Cerebellar nuclear complex (tissue), 1 donor: ENCODE results near the gene PTPRD.
"Not testable (repeated sequence)": the region's sequence is repeated elsewhere in the genome, so short reads cannot be mapped to it uniquely, and the experiment has no call there.

Source experiments
- DNase-seq, 2 experiments: peaks; one replicate each; lab custom pipeline; 2025; lab: John Stamatoyannopoulos, UW

The PTPRD gene

GRCh38 chr9:9498128-9498527, 1114.7 kb downstream of the PTPRD start:
- DNase-seq: no peak

GRCh38 chr9:9494336-9494735, 1118.5 kb downstream of the PTPRD start:
- DNase-seq: no peak

DNA sequence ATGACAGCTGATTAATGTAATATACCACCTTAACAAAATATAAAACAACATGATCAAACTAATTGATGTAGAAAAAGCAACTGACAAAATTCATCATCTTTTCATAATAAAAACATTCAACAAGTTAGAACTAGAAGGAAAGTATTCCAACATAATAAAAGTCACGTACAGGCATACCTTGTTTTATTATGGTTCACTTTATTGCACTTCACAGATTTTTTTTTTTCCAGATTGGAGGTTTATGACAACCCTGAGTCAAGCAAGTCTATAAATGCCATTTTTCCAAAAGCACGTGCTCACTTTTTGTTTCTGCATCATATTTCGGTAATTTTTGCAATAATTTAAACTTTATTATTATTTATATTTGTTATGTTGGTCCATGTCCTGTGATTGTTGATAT, 1120.3 kb downstream of the PTPRD start:
- DNase-seq: no peak

- DNase-seq: no peak
Measured at GRCh38 chr9:9489183-9489582, 1123.6 kb downstream of the PTPRD start.

DNA sequence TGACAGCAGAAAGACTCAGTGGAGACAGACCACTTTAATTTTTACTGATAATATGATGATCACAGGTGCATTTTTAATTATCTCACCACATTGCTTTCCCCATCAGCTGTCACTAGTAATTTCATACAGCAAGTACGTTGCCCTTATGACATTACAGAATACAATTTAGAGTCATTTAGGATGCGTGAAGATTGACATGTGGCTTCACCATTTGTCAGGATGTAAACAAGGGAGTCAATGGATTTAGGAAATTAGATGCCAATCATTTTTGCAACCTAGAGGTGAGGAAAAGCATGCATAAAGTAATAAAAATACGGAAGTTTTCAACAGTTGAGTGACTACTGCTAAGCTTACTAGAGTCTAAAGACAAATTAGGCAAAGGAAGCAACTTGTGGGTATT, 1129.6 kb downstream of the PTPRD start:
- no peak for DNase-seq

DNA sequence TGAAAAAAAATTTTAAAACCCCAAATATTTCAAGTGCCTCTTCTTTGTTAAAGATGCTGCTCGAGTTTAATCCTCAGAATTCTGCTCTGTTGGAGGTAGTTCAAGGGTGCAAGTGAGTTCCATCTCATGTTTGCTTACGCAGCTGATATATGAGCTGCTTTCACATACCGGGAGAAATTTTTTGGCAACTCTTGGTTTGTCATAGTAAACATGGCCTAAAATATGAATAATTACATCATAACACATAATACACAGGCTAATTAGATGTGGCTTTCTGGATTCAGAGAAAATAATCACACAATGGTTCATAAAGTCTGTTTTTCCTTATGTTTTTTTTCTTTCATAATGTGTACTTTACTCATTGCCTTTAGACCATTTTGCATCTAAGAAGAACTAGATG, 1134.1 kb downstream of the PTPRD start:
- no peak for DNase-seq

DNA sequence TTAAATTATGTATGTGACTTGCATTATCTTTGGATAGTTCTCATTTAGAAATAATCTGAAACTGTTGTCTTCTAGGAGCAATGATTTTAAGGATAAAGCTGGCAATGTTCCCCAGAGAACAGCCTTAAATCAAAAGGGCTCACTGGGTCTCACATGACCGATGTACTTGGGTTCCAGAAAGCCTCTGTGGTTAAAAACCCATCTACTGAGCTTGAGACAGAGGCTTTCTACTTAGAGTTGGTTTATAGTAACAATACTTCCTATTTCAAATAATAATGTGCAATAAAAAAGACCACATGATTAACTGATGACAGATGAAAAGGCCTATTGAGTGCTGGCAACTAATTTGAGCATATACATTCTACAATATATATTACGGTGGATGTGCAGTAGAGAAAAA, 1143.5 kb downstream of the PTPRD start:
- DNase-seq: no peak

DNA sequence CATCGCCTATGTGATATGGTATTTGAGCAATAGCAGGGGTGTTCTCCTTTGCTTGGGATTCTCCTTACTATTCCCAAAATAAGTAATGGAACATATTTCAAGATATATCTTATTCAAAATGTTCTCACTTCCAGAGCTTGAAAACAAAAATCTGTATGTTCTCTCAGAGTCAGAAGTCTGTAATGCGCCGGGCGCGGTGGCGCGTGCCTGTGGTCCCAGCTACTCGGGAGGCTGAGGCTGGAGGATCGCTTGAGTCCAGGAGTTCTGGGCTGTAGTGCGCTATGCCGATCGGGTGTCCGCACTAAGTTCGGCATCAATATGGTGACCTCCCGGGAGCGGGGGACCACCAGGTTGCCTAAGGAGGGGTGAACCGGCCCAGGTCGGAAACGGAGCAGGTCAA, 1170.9 kb downstream of the PTPRD start:
- DNase-seq: not testable (repeated sequence)

GRCh38 chr9:9437641-9438040, 1175.2 kb downstream of the PTPRD start:
- DNase-seq: no peak

DNA sequence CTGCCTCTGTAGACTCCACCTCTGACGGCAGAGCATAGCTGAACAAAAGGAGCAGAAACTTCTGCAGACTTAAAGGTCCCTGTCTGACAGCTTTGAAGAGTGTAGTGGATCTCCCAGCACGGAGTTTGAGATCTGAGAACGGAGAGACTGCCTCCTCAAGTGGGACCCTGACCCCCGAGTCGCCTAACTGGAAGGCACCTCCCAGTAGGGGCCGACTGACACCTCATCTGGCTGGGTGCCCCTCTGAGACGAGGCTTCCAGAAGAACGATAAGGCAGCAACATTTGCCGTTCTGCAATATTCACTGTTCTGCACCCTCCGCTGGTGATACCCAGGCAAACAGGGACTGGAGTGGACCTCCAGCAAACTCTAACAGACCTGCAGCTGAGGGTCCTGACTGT, 1186.3 kb downstream of the PTPRD start:
- not testable (repeated sequence) for DNase-seq

- DNase-seq: no peak
Measured at GRCh38 chr9:9412241-9412640, 1200.6 kb downstream of the PTPRD start.

DNA sequence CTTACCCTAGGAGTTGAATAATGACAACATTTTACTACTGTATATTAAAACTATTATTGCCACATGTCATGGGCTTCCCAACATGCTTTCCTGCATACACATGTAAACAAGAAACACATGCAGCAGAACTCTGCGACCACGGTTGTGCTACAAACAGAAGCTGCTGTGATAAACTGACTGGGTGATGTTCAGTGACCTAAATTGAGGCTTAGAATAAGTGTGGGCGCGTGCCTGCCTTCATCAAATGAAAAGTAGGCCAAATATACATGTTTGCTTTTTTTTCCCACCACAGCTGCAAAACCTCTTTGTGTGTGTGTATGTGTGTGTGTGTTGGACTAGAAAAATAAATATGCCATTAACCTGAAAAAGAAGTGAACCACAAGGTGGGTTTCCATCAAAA, 1202.1 kb downstream of the PTPRD start:
- DNase-seq: no peak

DNA sequence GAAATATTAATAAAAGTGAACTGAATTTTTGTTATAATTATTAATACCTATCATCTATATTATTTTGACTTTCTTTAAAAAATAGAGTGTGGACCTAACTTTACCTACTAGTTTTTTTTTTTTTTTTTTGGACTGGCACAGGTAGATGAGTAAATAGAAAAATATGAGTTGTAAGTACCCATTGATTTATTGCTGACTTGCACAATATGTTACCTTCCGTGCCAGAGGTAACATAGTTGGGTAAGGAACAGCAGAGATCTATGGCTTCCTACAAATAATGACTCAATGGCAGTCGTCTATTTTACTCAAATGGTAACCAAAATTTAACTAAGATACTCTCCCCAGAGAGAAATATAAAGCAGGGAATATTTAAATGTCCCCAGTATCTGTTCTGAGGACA, 1212.8 kb downstream of the PTPRD start:
- no peak for DNase-seq

DNA sequence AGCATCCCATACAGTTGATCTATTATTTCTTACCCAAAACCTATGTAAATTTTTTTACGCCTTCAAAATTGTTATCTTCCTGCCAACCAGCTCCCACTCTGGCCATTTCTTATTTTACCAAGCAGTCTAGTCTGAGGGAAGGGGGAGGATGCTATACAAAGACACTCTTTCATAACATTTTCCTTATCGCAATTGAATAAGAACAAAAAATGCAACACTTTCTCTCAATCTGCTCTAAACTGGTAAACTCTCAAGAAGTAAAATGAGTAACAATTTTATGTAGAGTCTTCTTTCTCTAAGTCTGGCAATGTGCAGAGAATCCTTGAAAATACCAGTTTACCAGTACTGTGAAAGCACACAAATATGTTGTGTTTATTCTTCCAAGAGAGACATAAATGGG, 1216.3 kb downstream of the PTPRD start:
- no peak for DNase-seq

- no peak for DNase-seq
Measured at GRCh38 chr9:9395539-9395938, 1217.3 kb downstream of the PTPRD start.

- no peak for DNase-seq
Measured at GRCh38 chr9:9392755-9393154, 1220.0 kb downstream of the PTPRD start.

DNA sequence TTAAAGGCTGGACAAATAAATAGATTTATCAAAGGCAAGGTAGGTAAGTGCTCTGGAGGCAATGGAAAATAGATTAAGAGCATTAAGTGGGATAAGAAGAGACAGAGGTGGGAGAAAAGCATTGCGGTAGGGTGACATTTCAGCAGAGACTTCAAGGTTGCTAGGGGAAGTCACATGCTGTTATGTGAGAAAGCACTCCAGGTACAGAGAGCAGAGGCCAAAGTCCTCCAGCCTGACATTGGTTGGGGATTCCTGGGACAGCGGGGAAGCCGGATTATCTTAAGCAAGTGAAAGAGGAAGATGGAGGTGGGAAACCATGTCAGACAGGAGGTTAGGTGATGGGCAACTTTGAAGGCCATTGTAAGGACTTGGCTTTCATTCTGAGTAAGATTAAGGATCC, 1222.9 kb downstream of the PTPRD start:
- no peak for DNase-seq

DNA sequence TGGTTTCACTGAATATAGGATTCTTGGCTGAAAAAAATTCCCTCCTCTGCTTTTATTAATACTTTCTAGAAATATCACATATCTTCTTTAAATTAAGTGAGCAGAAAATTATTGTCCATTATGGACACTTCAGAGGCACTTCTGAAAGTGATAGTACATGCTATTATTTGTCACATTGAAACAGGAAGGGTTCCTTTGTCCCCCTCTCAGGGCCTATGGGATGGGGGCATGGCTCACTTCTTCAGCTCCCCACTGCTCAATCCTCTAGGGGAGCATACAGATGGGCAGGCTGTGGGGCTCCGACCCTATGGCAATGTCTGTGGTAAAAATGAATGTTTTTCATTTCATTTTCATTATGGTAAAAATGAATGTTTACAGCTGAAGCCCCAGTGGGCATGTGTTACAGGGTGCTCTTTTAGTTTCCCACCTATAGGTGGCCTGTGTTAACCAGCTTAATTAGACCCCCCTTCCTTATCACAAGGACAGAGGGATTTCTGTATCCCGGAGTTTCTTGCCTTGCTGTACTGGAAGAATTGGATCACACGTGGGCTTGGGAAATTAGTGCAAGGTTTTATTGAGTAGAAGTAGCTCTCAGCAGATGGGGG, 1225.2 kb downstream of the PTPRD start:
- DNase-seq: no peak

GRCh38 chr9:9362332-9362731, 1250.5 kb downstream of the PTPRD start:
- no peak for DNase-seq

- DNase-seq: no peak
Measured at GRCh38 chr9:9352877-9353481, 1259.8 kb downstream of the PTPRD start.

DNA sequence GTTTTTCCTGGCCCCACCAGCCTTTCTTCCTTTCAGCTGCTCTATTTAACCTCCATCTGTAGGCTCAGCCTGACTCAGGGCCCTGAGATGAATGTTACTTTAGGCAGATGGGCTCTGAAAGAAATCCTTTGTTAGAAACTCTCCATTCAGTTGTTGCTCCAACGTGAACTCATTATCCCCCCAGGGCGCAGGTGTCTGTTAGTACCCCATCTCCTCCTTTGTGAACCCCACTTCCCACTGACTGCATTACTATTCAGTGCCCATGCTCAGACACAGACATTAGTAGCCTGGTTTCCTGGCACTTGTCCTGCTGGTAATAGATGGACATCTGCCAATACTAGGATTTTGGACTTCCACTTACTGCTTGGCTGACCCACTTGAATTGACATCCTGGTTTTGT, 1271.6 kb downstream of the PTPRD start:
- no peak for DNase-seq

DNA sequence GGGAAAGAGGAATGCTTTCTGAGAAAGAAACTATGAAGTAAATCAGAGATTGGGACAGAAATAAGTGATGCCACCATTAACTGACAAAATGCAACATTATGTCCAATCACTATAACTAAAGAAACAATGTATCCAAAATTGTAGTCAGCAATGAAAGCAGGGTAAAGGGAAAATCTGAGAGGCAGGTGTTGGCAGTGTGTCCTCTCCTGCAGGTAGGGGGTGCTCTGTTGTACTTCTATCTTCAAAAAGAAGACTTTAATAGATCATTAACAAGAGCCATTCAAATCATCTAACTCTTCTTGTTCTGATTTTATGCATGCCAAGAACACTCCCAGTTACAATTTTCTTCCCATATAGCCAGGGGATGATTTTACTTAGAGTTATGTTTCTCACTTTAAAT, 1275.7 kb downstream of the PTPRD start:
- DNase-seq: no peak

DNA sequence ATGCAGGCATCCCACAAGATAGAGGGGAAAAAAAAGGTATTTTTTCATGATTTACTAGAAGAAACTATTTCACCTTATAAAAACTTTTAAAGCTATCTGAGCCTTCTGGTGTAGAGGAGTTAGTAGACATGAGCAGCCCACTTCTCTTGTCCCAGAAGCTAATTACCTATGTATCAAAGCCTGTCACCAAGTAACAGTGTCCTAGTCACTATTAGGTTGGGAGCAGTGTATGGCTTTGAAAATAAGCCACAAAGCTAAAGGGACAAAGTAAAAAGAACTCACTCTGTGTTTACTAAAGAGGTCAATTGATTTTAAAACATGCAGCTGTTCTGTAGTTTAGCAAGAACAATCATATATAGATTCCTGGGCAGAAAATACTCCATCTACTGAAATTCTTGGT, 1286.1 kb downstream of the PTPRD start:
- no peak for DNase-seq

DNA sequence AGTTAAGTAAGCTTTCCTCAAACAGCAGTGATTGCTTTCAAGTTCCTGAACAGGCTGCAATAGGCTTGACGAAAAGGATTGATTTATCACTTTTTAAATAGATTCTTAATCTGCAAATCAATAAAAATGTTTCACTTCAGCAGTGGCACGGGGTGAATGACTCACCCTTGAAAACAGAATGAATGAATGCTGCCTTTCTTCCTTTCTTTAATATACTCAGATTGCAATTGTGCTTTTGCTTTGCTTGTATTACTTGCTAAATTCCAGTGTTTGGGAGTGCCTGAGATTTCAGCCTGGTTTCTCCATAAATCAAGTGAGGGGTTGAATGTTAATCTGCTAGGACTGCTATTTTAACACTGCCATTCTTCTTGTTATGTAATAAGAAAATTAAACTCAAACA, 1293.8 kb downstream of the PTPRD start:
- DNase-seq: no peak
